ENCODE results near the gene PRKG1.

PRKG1 gene

GRCh38 chr10:51786016-51786683 lies 711.9 kb downstream of the PRKG1 start:
- DNase-seq, result no peak

GRCh38 chr10:51786684-51787035 lies 712.4 kb downstream of the PRKG1 start:
- no peak for DNase-seq

GRCh38 chr10:51788273-51788672 lies 714.0 kb downstream of the PRKG1 start:
- no peak for DNase-seq

GRCh38 chr10:51789118-51789517 lies 714.8 kb downstream of the PRKG1 start:
- no peak for DNase-seq

GRCh38 chr10:51789903-51790302 lies 715.6 kb downstream of the PRKG1 start:
- no peak for DNase-seq

GRCh38 chr10:51792678-51793077 lies 718.4 kb downstream of the PRKG1 start:
- DNase-seq, result no peak

GRCh38 chr10:51800121-51800520 lies 725.8 kb downstream of the PRKG1 start:
- DNase-seq, result no peak

- DNase-seq, result no peak
Measured at GRCh38 chr10:51800725-51801424, 726.6 kb downstream of the PRKG1 start.

- no peak for DNase-seq
Measured at GRCh38 chr10:51802030-51802429, 727.7 kb downstream of the PRKG1 start.

GRCh38 chr10:51804866-51805265 lies 730.6 kb downstream of the PRKG1 start:
- no peak for DNase-seq

- DNase-seq, result no peak
Measured at GRCh38 chr10:51806079-51806835, 732.0 kb downstream of the PRKG1 start.

- no peak for DNase-seq
Measured at GRCh38 chr10:51808187-51808586, 733.9 kb downstream of the PRKG1 start.

GRCh38 chr10:51815723-51816122 lies 741.4 kb downstream of the PRKG1 start:
- DNase-seq, result no peak

- no peak for DNase-seq
Measured at GRCh38 chr10:51821045-51821444, 746.8 kb downstream of the PRKG1 start.

GRCh38 chr10:51821745-51822144 lies 747.5 kb downstream of the PRKG1 start:
- DNase-seq, result no peak

- peak; percentile 2 for DNase-seq
Measured at GRCh38 chr10:51832652-51833383, 758.5 kb downstream of the PRKG1 start.

GRCh38 chr10:51834548-51834947 lies 760.3 kb downstream of the PRKG1 start:
- no peak for DNase-seq

- DNase-seq, result no peak
Measured at GRCh38 chr10:51838471-51838870, 764.2 kb downstream of the PRKG1 start.

- DNase-seq, result no peak
Measured at GRCh38 chr10:51843966-51844365, 769.7 kb downstream of the PRKG1 start.

GRCh38 chr10:51846856-51847506 lies 772.7 kb downstream of the PRKG1 start:
- no peak for DNase-seq

GRCh38 chr10:51852297-51852696 lies 778.0 kb downstream of the PRKG1 start:
- no peak for DNase-seq

- no peak for DNase-seq
Measured at GRCh38 chr10:51857305-51857704, 783.0 kb downstream of the PRKG1 start.

GRCh38 chr10:51860257-51860656 lies 786.0 kb downstream of the PRKG1 start:
- no peak for DNase-seq

All from T1000 (cell line).